ENCODE measurements around the gene MAP3K3.

- TF ChIP-seq, protein P1, sequence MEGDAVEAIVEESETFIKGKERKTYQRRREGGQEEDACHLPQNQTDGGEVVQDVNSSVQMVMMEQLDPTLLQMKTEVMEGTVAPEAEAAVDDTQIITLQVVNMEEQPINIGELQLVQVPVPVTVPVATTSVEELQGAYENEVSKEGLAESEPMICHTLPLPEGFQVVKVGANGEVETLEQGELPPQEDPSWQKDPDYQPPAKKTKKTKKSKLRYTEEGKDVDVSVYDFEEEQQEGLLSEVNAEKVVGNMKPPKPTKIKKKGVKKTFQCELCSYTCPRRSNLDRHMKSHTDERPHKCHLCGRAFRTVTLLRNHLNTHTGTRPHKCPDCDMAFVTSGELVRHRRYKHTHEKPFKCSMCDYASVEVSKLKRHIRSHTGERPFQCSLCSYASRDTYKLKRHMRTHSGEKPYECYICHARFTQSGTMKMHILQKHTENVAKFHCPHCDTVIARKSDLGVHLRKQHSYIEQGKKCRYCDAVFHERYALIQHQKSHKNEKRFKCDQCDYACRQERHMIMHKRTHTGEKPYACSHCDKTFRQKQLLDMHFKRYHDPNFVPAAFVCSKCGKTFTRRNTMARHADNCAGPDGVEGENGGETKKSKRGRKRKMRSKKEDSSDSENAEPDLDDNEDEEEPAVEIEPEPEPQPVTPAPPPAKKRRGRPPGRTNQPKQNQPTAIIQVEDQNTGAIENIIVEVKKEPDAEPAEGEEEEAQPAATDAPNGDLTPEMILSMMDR (IDR thresholded peaks at IDR 0.05; ENCODE audit: borderline replicate concordance, extremely low read depth, low read length, poor library complexity, severe bottlenecking) = no peak
- TF ChIP-seq EZH2 (IDR thresholded peaks at IDR 0.05; ENCODE audit: borderline replicate concordance, low read depth, low read length, severe bottlenecking) = no peak
Observed at GRCh38 chr17:63682441-63682840, 60.2 kb downstream of the MAP3K3 start.

Data from DND-41 (cell line).